ENCODE results near the gene ORC2.

- TF ChIP-seq POLR2A (IDR thresholded peaks at IDR 0.05) (no peak), CTCF (IDR thresholded peaks at IDR 0.05) (no peak)
Measured at GRCh38 chr2:200964498-200964897, 1.0 kb upstream of the ORC2 start.
